ENCODE data around the gene DLG1.
"Not testable (repeated sequence)": the region's sequence is repeated elsewhere in the genome, so short reads cannot be mapped to it uniquely, and the experiment has no call there.

Gene DLG1

DNA sequence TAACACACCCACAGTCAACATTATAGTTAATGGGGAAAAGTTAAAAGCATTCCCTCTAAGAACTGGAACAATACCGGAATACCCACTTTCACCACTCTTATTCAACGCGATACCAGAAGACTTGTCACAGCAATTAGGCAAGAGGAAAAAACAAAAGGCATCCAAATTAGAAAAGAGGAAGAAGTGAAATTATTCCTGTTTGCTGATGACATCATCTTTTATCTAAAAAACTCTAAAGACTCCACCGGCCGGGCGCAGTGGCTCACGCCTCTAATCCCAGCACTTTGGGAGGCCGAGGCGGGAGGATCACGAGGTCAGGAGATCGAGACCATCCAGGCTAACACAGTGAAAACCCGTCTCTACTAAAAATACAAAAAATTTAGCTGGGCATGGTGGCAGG is 97.6 kb downstream of the DLG1 start:
- H3K9me3 ChIP-seq; H3K36me3 ChIP-seq (replicated peaks); DNase-seq (ENCODE audit: low spot score in 2 of 2); in situ Hi-C loops (cut with MboI; ENCODE audit: low sequenced_read_pairs); H3K27me3 ChIP-seq (ENCODE audit: low read depth); H3K4me3 ChIP-seq: not testable (repeated sequence)
- peaks cover 16% of the 10 kb centered on the region for H3K4me1 ChIP-seq

- no peaks in the 10 kb centered on the region for H3K9me3 ChIP-seq
- in situ Hi-C loops (cut with MboI; ENCODE audit: low sequenced_read_pairs) = loop anchor here (25.0 kb wide), 1 partner anchor 185 kb away; no protein-coding TSS in a partner anchor
- peaks cover 4% of the 10 kb centered on the region; the same call in 1 of the 2 replicates for H3K4me1 ChIP-seq
- DNase-seq (ENCODE audit: low spot score in 2 of 2) = no peak
- peaks cover 3% of the 10 kb centered on the region; the same call in 1 of the 2 replicates for H3K36me3 ChIP-seq (replicated peaks)
- H3K4me3 ChIP-seq = no peak overlapping the region
- H3K27me3 ChIP-seq (ENCODE audit: low read depth) = no peaks in the 10 kb centered on the region
These were observed 101.1 kb downstream of the DLG1 start for GRCh38 chr3:197197334-197197733.

DNA sequence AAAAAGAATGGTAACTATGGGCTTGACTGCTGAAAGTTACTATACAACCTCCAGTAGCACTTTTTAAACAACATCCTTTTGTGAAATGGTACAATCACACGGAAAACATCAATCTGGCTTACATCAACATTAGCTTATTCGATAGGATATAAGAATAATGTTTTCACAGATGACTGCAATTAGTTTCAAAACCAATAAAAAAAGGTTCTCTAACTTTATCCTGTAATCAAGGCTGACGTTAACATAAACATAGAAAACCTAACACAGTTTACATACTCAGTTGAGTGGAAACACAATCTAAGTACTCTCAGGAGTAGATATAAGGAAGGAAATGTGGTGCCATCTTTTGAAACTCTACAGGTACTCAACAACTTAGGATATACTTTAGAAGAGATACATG is 102.2 kb downstream of the DLG1 start:
- H3K27me3 ChIP-seq (ENCODE audit: low read depth) = no peaks in the 10 kb centered on the region

GRCh38 chr3:197195326-197195725 is 103.1 kb downstream of the DLG1 start:
- Histone ChIP-seq H3K27me3 (ENCODE audit: low read depth) (no peaks in the 10 kb centered on the region), H3K36me3 (replicated peaks) (peaks cover 3% of the 10 kb centered on the region; the same call in 1 of the 2 replicates), H3K4me3 (no peak overlapping the region), H3K4me1 (no peaks in the 10 kb centered on the region; the same call in 1 of the 2 replicates), H3K9me3 (no peaks in the 10 kb centered on the region)
- in situ Hi-C loops (cut with MboI; ENCODE audit: low sequenced_read_pairs) = loop anchor here (25.0 kb wide), 1 partner anchor 183 kb away; no protein-coding TSS in a partner anchor
- DNase-seq (ENCODE audit: low spot score in 2 of 2) = no peak

More for the DNA sequence above, 102.2 kb downstream of the DLG1 start:
- Histone ChIP-seq H3K36me3 (replicated peaks) (peaks cover 3% of the 10 kb centered on the region; the same call in 1 of the 2 replicates), H3K4me1 (no peaks in the 10 kb centered on the region; the same call in 1 of the 2 replicates), H3K9me3 (no peaks in the 10 kb centered on the region), H3K4me3 (no peak overlapping the region)
- in situ Hi-C loops (cut with MboI; ENCODE audit: low sequenced_read_pairs) = loop anchor here (25.0 kb wide), 1 partner anchor 184 kb away; no protein-coding TSS in a partner anchor
- DNase-seq (ENCODE audit: low spot score in 2 of 2) = no peak

- H3K4me3 ChIP-seq; H3K36me3 ChIP-seq (replicated peaks); H3K9me3 ChIP-seq; DNase-seq (ENCODE audit: low spot score in 2 of 2); H3K4me1 ChIP-seq; H3K27me3 ChIP-seq (ENCODE audit: low read depth): not testable (repeated sequence)
- in situ Hi-C loops (cut with MboI; ENCODE audit: low sequenced_read_pairs) = loop anchor here (25.0 kb wide), 1 partner anchor 181 kb away; no protein-coding TSS in a partner anchor
These were observed 104.7 kb downstream of the DLG1 start for GRCh38 chr3:197193759-197194158.

GRCh38 chr3:197191897-197192296 is 106.5 kb downstream of the DLG1 start:
- Histone ChIP-seq H3K9me3 (no peaks in the 10 kb centered on the region), H3K4me1 (no peaks in the 10 kb centered on the region; the same call in none of the 2 replicates), H3K4me3 (no peak overlapping the region), H3K27me3 (ENCODE audit: low read depth) (no peaks in the 10 kb centered on the region), H3K36me3 (replicated peaks) (0 out of 2 replicates have a peak, but pooled peaks cover 3% of the 10 kb centered on the region)
- in situ Hi-C loops (cut with MboI; ENCODE audit: low sequenced_read_pairs) = loop anchor here (25.0 kb wide), 1 partner anchor 180 kb away; no protein-coding TSS in a partner anchor
- DNase-seq (ENCODE audit: low spot score in 2 of 2) = no peak

DNA sequence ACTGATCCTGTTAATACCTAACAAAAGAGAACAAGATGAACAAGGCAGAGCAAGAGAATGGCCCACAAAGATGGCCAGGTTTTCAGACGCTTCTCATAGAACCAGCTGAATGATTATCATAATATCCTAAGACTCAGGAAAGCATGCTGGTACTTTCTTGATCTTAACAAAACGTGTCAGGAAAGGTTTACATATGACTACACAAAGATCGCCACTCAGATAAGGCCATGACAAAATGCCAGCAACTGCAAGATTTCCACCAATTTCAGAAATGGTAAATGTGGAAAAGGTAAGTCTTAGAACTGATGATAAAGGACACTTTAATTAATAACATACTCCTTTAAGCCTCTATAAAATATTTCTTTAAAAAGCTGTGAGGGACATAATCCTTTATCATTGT is 108.8 kb downstream of the DLG1 start:
- Histone ChIP-seq H3K36me3 (replicated peaks) (0 out of 2 replicates have a peak, but pooled peaks cover 3% of the 10 kb centered on the region), H3K27me3 (ENCODE audit: low read depth) (no peaks in the 10 kb centered on the region), H3K4me1 (no peaks in the 10 kb centered on the region; the same call in none of the 2 replicates), H3K9me3 (no peaks in the 10 kb centered on the region), H3K4me3 (no peak overlapping the region)
- no peak for DNase-seq (ENCODE audit: low spot score in 2 of 2)
- in situ Hi-C loops (cut with MboI; ENCODE audit: low sequenced_read_pairs) = loop anchor here (25.0 kb wide), 1 partner anchor 177 kb away; no protein-coding TSS in a partner anchor

- no peaks in the 10 kb centered on the region; the same call in none of the 2 replicates for H3K4me1 ChIP-seq
- in situ Hi-C loops (cut with MboI; ENCODE audit: low sequenced_read_pairs) = loop anchor here (25.0 kb wide), 1 partner anchor 177 kb away; no protein-coding TSS in a partner anchor
- H3K9me3 ChIP-seq = no peaks in the 10 kb centered on the region
- H3K27me3 ChIP-seq (ENCODE audit: low read depth) = no peaks in the 10 kb centered on the region
- DNase-seq (ENCODE audit: low spot score in 2 of 2) = no peak
- no peak overlapping the region for H3K4me3 ChIP-seq
- H3K36me3 ChIP-seq (replicated peaks) = no peaks in the 10 kb centered on the region
These were observed 109.4 kb downstream of the DLG1 start for GRCh38 chr3:197188963-197189362.

- DNase-seq (ENCODE audit: low spot score in 2 of 2) = peak in 1 of 2 experiments; percentile 66
- in situ Hi-C loops (cut with MboI; ENCODE audit: low sequenced_read_pairs) = loop anchor here (25.0 kb wide), 1 partner anchor 175 kb away; no protein-coding TSS in a partner anchor
- Histone ChIP-seq H3K9me3 (no peaks in the 10 kb centered on the region), H3K4me1 (no peaks in the 10 kb centered on the region; the same call in none of the 2 replicates), H3K36me3 (replicated peaks) (no peaks in the 10 kb centered on the region), H3K27me3 (ENCODE audit: low read depth) (no peaks in the 10 kb centered on the region), H3K4me3 (no peak overlapping the region)
These were observed 111.4 kb downstream of the DLG1 start for GRCh38 chr3:197186887-197187588.

GRCh38 chr3:197183582-197183981 is 114.8 kb downstream of the DLG1 start:
- Histone ChIP-seq H3K9me3 (no peaks in the 10 kb centered on the region), H3K4me3 (no peak overlapping the region), H3K36me3 (replicated peaks) (no peaks in the 10 kb centered on the region), H3K4me1 (no peaks in the 10 kb centered on the region), H3K27me3 (ENCODE audit: low read depth) (no peaks in the 10 kb centered on the region)
- in situ Hi-C loops (cut with MboI; ENCODE audit: low sequenced_read_pairs) = loop anchor here (25.0 kb wide), 1 partner anchor 171 kb away; no protein-coding TSS in a partner anchor
- no peak for DNase-seq (ENCODE audit: low spot score in 2 of 2)

DNA sequence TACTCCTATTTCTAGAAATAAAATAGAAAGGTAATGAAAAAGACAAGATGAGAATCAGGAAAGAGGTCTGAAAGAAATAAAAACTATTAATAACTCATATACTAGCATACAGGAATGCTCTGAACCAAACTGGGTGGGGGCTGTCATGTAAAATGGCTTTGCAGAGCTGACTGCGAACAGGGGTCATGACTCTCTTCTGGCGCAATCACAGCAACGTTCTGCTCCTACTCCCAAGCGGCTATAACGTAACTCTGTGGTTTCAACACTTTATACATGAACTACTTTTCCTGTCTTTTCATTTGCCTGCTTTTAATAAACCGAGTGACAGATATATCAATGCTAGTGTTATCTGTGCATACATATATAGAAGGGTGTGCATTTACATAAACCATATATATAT is 116.7 kb downstream of the DLG1 start:
- H3K4me1 ChIP-seq = no peaks in the 10 kb centered on the region

DNA sequence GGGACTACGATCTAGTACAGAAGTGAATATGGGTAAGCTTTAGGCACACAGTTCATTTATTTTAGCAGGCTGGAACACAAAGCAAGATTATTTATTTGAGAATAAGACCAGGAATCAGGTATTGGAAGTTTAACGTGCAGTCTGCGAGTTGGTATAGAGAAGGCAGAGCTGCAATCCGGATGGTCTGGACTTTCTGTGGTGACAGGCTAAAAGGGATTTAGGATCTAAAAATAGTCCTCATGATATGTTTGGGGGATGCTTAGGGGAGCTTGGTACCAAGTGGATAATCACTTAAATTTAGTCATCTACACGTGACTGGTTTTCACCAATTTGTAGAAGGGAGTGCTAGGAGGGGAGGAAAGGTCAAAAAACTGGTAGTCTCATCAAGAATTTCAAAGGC is 119.4 kb downstream of the DLG1 start:
- Histone ChIP-seq H3K4me3 (no peak overlapping the region), H3K27me3 (ENCODE audit: low read depth) (no peaks in the 10 kb centered on the region), H3K9me3 (no peaks in the 10 kb centered on the region), H3K4me1 (peaks cover 16% of the 10 kb centered on the region), H3K36me3 (replicated peaks) (no peaks in the 10 kb centered on the region; the same call in 1 of the 2 replicates)
- in situ Hi-C loops (cut with MboI; ENCODE audit: low sequenced_read_pairs) = loop anchor here (25.0 kb wide), 1 partner anchor 167 kb away; no protein-coding TSS in a partner anchor
- no peak for DNase-seq (ENCODE audit: low spot score in 2 of 2)

More for the DNA sequence above, 116.7 kb downstream of the DLG1 start:
- H3K36me3 ChIP-seq (replicated peaks) = no peaks in the 10 kb centered on the region
- no peak overlapping the region for H3K4me3 ChIP-seq
- no peak for DNase-seq (ENCODE audit: low spot score in 2 of 2)
- no peaks in the 10 kb centered on the region for H3K27me3 ChIP-seq (ENCODE audit: low read depth)
- no peaks in the 10 kb centered on the region for H3K9me3 ChIP-seq
- in situ Hi-C loops (cut with MboI; ENCODE audit: low sequenced_read_pairs) = loop anchor here (25.0 kb wide), 1 partner anchor 169 kb away; no protein-coding TSS in a partner anchor

GRCh38 chr3:197175503-197175902 is 122.9 kb downstream of the DLG1 start:
- peaks cover 25% of the 10 kb centered on the region for H3K4me1 ChIP-seq
- no peaks in the 10 kb centered on the region; the same call in 1 of the 2 replicates for H3K36me3 ChIP-seq (replicated peaks)
- in situ Hi-C loops (cut with MboI; ENCODE audit: low sequenced_read_pairs) = loop anchor here (25.0 kb wide), 1 partner anchor 163 kb away; no protein-coding TSS in a partner anchor
- no peaks in the 10 kb centered on the region for H3K27me3 ChIP-seq (ENCODE audit: low read depth)
- H3K4me3 ChIP-seq = no peak overlapping the region
- no peaks in the 10 kb centered on the region for H3K9me3 ChIP-seq
- DNase-seq (ENCODE audit: low spot score in 2 of 2) = no peak

DNA sequence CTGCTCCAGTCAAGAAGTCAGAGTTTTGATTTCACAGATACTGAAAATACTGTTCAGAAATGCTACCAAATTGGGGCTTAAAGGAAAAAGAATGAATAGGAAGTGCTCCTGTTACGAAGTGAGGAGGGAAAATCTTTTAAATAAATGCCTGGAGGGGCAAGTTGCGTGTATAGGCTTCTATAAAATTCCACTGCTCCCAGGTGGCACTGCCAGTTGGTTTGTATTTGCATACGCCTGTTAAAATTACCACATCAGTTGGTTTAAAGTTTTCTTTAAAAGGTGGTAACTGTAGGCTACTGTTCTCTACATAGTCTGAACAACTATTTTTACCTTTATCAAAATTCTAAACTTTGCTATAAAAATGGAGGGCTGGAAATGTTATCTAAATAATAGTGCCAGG is 123.5 kb downstream of the DLG1 start:
- Histone ChIP-seq H3K4me3 (no peak overlapping the region), H3K36me3 (replicated peaks) (no peaks in the 10 kb centered on the region; the same call in 1 of the 2 replicates), H3K4me1 (peaks cover 29% of the 10 kb centered on the region), H3K9me3 (no peaks in the 10 kb centered on the region), H3K27me3 (ENCODE audit: low read depth) (no peaks in the 10 kb centered on the region)
- DNase-seq (ENCODE audit: low spot score in 2 of 2) = no peak
- in situ Hi-C loops (cut with MboI; ENCODE audit: low sequenced_read_pairs) = loop anchor here (25.0 kb wide), 1 partner anchor 163 kb away; no protein-coding TSS in a partner anchor
